H9 (cell line): ENCODE data around the gene PLEKHG2. TPM values are rescaled to one million over a fixed set of nuclear protein-coding genes. Genes with fewer than 3 reads are reported as not detected.

Source experiments
- DNase-seq: peaks from one replicate; pipeline ENCODE4 v3.0.0-alpha.2; 2017
- H2AFZ ChIP-seq: one replicate; pipeline ENCODE4 v1.6.1; 2013; ENCODE audit warnings: mild to moderate bottlenecking, low read length, control low read depth, moderate library complexity
- H2AK5ac ChIP-seq: 2 replicates; pipeline ENCODE4 v1.6.1; 2013; ENCODE audit warnings: low read length, control low read depth, mixed read lengths; ENCODE audit not compliant: insufficient read length
- H2BK120ac ChIP-seq: one replicate; pipeline ENCODE4 v1.6.1; 2013; ENCODE audit warnings: low read depth, mild to moderate bottlenecking, low read length, control low read depth, inconsistent platforms; ENCODE audit not compliant: poor library complexity, severe bottlenecking
- H2BK12ac ChIP-seq: 2 replicates; pipeline ENCODE4 v1.6.1; 2013; ENCODE audit warnings: low read length, control low read depth, mixed read lengths, low read depth; ENCODE audit not compliant: insufficient read length
- H2BK15ac ChIP-seq: 2 replicates; pipeline ENCODE4 v1.6.1; 2013; ENCODE audit warnings: low read depth, low read length, control low read depth
- H2BK20ac ChIP-seq: one replicate; pipeline ENCODE4 v1.6.1; 2013; ENCODE audit warnings: low read depth, mild to moderate bottlenecking, low read length, control low read depth, inconsistent platforms; ENCODE audit not compliant: poor library complexity, severe bottlenecking
- H2BK5ac ChIP-seq: 2 replicates; pipeline ENCODE4 v1.6.1; 2013; ENCODE audit warnings: low read length, control low read depth, mixed read lengths; ENCODE audit not compliant: insufficient read length
- H3K14ac ChIP-seq: 2 replicates; pipeline ENCODE4 v1.6.1; 2013; ENCODE audit warnings: low read length, control low read depth; ENCODE audit not compliant: insufficient read depth
- H3K18ac ChIP-seq: 2 replicates; pipeline ENCODE4 v1.6.1; 2013; ENCODE audit warnings: low read depth, mild to moderate bottlenecking, mixed read lengths, low read length, control low read depth; ENCODE audit not compliant: insufficient read length
- H3K23ac ChIP-seq: 2 replicates; pipeline ENCODE4 v1.6.1; 2013; ENCODE audit warnings: low read length, control low read depth, mixed read lengths, low read depth; ENCODE audit not compliant: insufficient read length
- H3K23me2 ChIP-seq: 2 replicates; pipeline ENCODE4 v1.6.1; 2013; ENCODE audit warnings: low read depth, mild to moderate bottlenecking, mixed read lengths, low read length, control low read depth; ENCODE audit not compliant: insufficient read length, poor library complexity, severe bottlenecking
- H3K27ac ChIP-seq: 2 replicates; pipeline ENCODE4 v1.5.1; 2013; ENCODE audit warnings: low read length, control low read depth, mixed read lengths, low read depth; ENCODE audit not compliant: insufficient read length
- H3K27me3 ChIP-seq: 2 replicates; pipeline ENCODE4 v1.6.1; 2013; ENCODE audit warnings: low read length, control low read depth, inconsistent platforms; ENCODE audit not compliant: insufficient read depth
- H3K4ac ChIP-seq: 2 replicates; pipeline ENCODE4 v1.6.1; 2013; ENCODE audit warnings: low read depth, mild to moderate bottlenecking, control low read depth, inconsistent platforms, low read length, moderate library complexity
- H3K4me1 ChIP-seq: 2 replicates; pipeline ENCODE4 v1.6.1; 2013; ENCODE audit warnings: low read length, control low read depth, inconsistent platforms; ENCODE audit not compliant: insufficient read depth
- H3K4me2 ChIP-seq: 2 replicates; pipeline ENCODE4 v1.6.1; 2013; ENCODE audit warnings: low read length, control low read depth, mixed read lengths; ENCODE audit not compliant: insufficient read length, insufficient read depth
- H3K56ac ChIP-seq: 2 replicates; pipeline ENCODE4 v1.6.1; 2013; ENCODE audit warnings: low read depth, mild to moderate bottlenecking, mixed read lengths, low read length, control low read depth; ENCODE audit not compliant: insufficient read length
- H3K79me1 ChIP-seq: 2 replicates; pipeline ENCODE4 v1.6.1; 2013; ENCODE audit warnings: low read depth, mild to moderate bottlenecking, moderate library complexity, low read length, control low read depth, inconsistent platforms; ENCODE audit not compliant: insufficient read depth, poor library complexity, severe bottlenecking
- H3K79me2 ChIP-seq: 2 replicates; pipeline ENCODE4 v1.6.1; 2013; ENCODE audit warnings: low read length, control low read depth, inconsistent platforms; ENCODE audit not compliant: insufficient read depth
- H3K9ac ChIP-seq: 2 replicates; pipeline ENCODE4 v1.6.1; 2013; ENCODE audit warnings: low read length, control low read depth, mixed read lengths; ENCODE audit not compliant: insufficient read length; ENCODE audit errors: extremely low read depth
- H3K9me3 ChIP-seq: one replicate; pipeline ENCODE4 v1.6.1; 2013; ENCODE audit warnings: low read depth, low read length, inconsistent platforms; ENCODE audit not compliant: control insufficient read depth
- H3T11ph ChIP-seq: one replicate; pipeline ENCODE4 v1.6.1; 2013; ENCODE audit warnings: mild to moderate bottlenecking, low read length, control low read depth, inconsistent platforms
- H4K20me1 ChIP-seq: one replicate; pipeline ENCODE4 v1.6.1; 2013; ENCODE audit not compliant: control insufficient read depth, insufficient read length, insufficient read depth
- H4K5ac ChIP-seq: 2 replicates; pipeline ENCODE4 v1.6.1; 2013; ENCODE audit warnings: low read depth, mild to moderate bottlenecking, mixed read lengths, low read length, control low read depth; ENCODE audit not compliant: insufficient read length
- H4K8ac ChIP-seq: replicated peaks from 2 replicates; pipeline ENCODE4 v1.6.1; 2013; ENCODE audit warnings: low read length, control low read depth, mixed read lengths, low read depth; ENCODE audit not compliant: insufficient read length
- H4K91ac ChIP-seq: 2 replicates; pipeline ENCODE4 v1.6.1; 2013; ENCODE audit warnings: low read depth, mild to moderate bottlenecking, moderate library complexity, mixed read lengths, low read length, control low read depth; ENCODE audit not compliant: insufficient read length
- H3K27ac Mint-ChIP-seq, 3 experiments: 2 replicates in 2 of 3; 3 replicates in 1 of 3; pipeline ENCODE4 v1.8.0; 2020 to 2021; ENCODE audit warnings: mixed read lengths in 3 of 3, mild to moderate bottlenecking in 1 of 3, moderate library complexity in 1 of 3
- H3K27me3 Mint-ChIP-seq: 2 replicates; pipeline ENCODE4 v1.8.0; 2021; ENCODE audit warnings: low read depth, mild to moderate bottlenecking, moderate library complexity, mixed read lengths
- H3K36me3 Mint-ChIP-seq, 3 experiments: 2 replicates in 2 of 3; 3 replicates in 1 of 3; pipeline ENCODE4 v1.8.0; 2020 to 2021; ENCODE audit warnings: low read depth in 3 of 3, mixed read lengths in 3 of 3; ENCODE audit not compliant: insufficient read depth in 1 of 3
- H3K4me1 Mint-ChIP-seq, 2 experiments: 2 replicates each; pipeline ENCODE4 v1.8.0; 2020; ENCODE audit warnings: mixed read lengths in 2 of 2
- H3K4me3 Mint-ChIP-seq, 2 experiments: 2 replicates in 1 of 2; 3 replicates in 1 of 2; pipeline ENCODE4 v1.8.0; 2020 to 2021; ENCODE audit warnings: mild to moderate bottlenecking in 2 of 2, mixed read lengths in 2 of 2, moderate library complexity in 1 of 2
- H3K9me3 Mint-ChIP-seq, 2 experiments: 2 replicates in 1 of 2; 3 replicates in 1 of 2; pipeline ENCODE4 v1.8.0; 2020; ENCODE audit warnings: mild to moderate bottlenecking in 2 of 2, mixed read lengths in 2 of 2, moderate library complexity in 1 of 2
- CTCF ChIP-seq: fragments of 200-600 bp; sonication (generic); conservative IDR thresholded peaks from 3 replicates; pipeline ENCODE4 v1.8.0; 2021; ENCODE audit warnings: antibody characterized with exemption, mild to moderate bottlenecking
- WGBS: extraction: QIAGEN DNeasy Blood & Tissue Kit; methylation state at CpG from one replicate; pipeline ENCODE4 v1.1.7; 2013; ENCODE audit warnings: missing lambda C conversion rate, low lambda C conversion rate, mixed read lengths; ENCODE audit not compliant: insufficient read length; ENCODE audit errors: extremely low coverage; 5-methylcytosine and 5-hydroxymethylcytosine counted together
- total RNA-seq: library from RNA; stranded (reverse); gene quantifications from 2 replicates; pipeline ENCODE4 v1.2.1, GENCODE V29; 2021

Gene PLEKHG2
- total RNA-seq, 1 experiment from 2014 or later = 167 TPM

- H3K23ac ChIP-seq = no peak overlapping the region
Measured at GRCh38 chr19:39410831-39411080, 1.7 kb upstream of the PLEKHG2 start.

More at GRCh38 chr19:39410831-39411080, 1.7 kb upstream of the PLEKHG2 start:
- Histone ChIP-seq H3K79me1 (peaks cover 6% of the 10 kb centered on the region), H3T11ph (no peak overlapping the region), H2BK5ac (no peak overlapping the region), H3K79me2 (peaks cover 9% of the 10 kb centered on the region; the same call in 1 of the 2 replicates), H4K5ac (no peak overlapping the region), H3K9me3 (no peaks in the 10 kb centered on the region), H2AK5ac (no peak overlapping the region), H3K23me2 (peaks cover 19% of the 10 kb centered on the region), H2BK20ac (no peak overlapping the region), H4K8ac (no peak overlapping the region), H2BK120ac (no peak overlapping the region), H2BK15ac (no peak overlapping the region), H3K18ac (no peak overlapping the region), H3K9ac (peak overlapping the region; percentile 86), H3K4me1 (peaks cover 4% of the 10 kb centered on the region; the same call in 1 of the 2 replicates), H2AFZ (no peak overlapping the region), H3K27ac (no peak overlapping the region), H3K14ac (no peak overlapping the region), H3K56ac (no peak overlapping the region), H4K20me1 (peaks cover 2% of the 10 kb centered on the region), H3K4me2 (peak overlapping the region; percentile 78), H3K27me3 (no peaks in the 10 kb centered on the region), H2BK12ac (no peak overlapping the region), H3K4ac (no peak overlapping the region), H4K91ac (no peak overlapping the region)
- H3K36me3 Mint-ChIP-seq = peaks cover 10 to 30% (median 24%) of the 10 kb centered on the region in 3 experiments
- H3K4me1 Mint-ChIP-seq = peaks cover 43 to 56% of the 10 kb centered on the region in 2 experiments
- peak overlapping the region; percentile 96 to 97 for H3K4me3 Mint-ChIP-seq
- DNase-seq = no peak
- H3K27ac Mint-ChIP-seq = peak overlapping the region in 2 of 3 experiments; percentile 73 to 76; a peak in 5 of 7 replicates
- no peak for TF ChIP-seq CTCF
- H3K27me3 Mint-ChIP-seq = peaks cover 1% of the 10 kb centered on the region; the same call in 1 of the 2 replicates
- WGBS = no CpG with 5 or more reads among the region's 1 CpG
- no peaks in the 10 kb centered on the region; a peak in 1 of 5 replicates for H3K9me3 Mint-ChIP-seq
